HEK293T (cell line): ENCODE results near the gene UIMC1.

Experiments used
- BHLHE40 ChIP-seq: fragments of 450-650 bp; IDR thresholded peaks from 2 replicates; pipeline ENCODE4 v1.6.1; 2016; ENCODE audit warnings: mild to moderate bottlenecking, moderate library complexity, borderline replicate concordance
- SP1 ChIP-seq: fragments of 450-650 bp; IDR thresholded peaks from 2 replicates; pipeline ENCODE4 v1.6.1; 2017

DNA sequence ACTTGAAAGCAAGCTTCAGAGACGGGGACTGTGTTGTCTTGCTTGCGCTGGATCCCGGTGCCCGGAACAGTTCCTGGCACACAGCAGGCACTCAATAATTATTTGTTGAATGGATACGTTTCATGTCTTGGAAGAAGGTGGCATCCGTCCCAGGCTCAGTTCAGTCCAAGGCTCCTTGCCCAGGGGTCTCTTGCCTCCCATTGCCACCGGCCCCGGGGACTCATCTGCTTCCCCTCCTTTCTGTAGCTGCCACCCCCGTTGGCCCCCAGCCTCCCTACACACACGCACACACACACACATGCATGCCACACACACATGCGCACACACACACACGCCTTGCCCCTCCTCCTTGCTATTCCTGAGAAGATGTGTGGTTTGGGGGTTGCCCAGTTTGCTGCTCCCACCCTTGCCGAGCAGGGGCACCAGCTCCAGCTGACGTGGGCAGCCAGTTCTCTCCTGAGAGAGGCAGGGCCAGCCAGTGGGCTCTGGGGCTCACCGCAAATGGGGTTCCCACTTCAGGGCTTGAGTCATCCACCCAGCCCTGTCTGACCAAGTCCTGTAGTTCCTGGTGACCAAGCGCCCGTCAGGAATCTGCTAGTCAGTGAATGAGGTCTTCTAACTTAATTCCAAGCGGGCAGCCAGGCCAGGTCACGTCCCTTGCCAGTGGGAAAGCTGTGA is 149.2 kb downstream of the UIMC1 start:
- TF ChIP-seq BHLHE40 (no peak), SP1 (no peak)
